WTC11 (cell line): ENCODE measurements around the gene EPM2A. TPM values are rescaled to one million over a fixed set of nuclear protein-coding genes. Genes with fewer than 3 reads are reported as not detected.

Source experiments
- ATAC-seq: fragments of 200-7000 bp; cut with Tn5 transposase; 2 replicates; pipeline ENCODE4 v1.10.0; 2021; ENCODE audit warnings: mild to moderate bottlenecking, moderate library complexity
- CTCF ChIA-PET: fragments of 300-600 bp; sonication (Branson Sonifier 250); formaldehyde crosslinking; loops from one replicate; lab custom pipeline; 2021; ENCODE audit warnings: antibody characterized with exemption; lab: Charles Lee
- POLR2A ChIA-PET: fragments of 350-600 bp; sonication (Branson Sonifier 250); formaldehyde crosslinking; loops from one replicate; lab custom pipeline; 2021; ENCODE audit warnings: antibody characterized with exemption; lab: Charles Lee
- DNase-seq: peaks from one replicate; pipeline ENCODE4 v3.0.0; 2021; ENCODE audit warnings: low spot score
- H3K27ac Mint-ChIP-seq: 2 replicates; pipeline ENCODE4 v1.8.0; 2021; ENCODE audit warnings: mixed read lengths
- H3K27me3 Mint-ChIP-seq: 2 replicates; pipeline ENCODE4 v1.8.0; 2021; ENCODE audit warnings: low read depth, mild to moderate bottlenecking, moderate library complexity, mixed read lengths
- H3K36me3 Mint-ChIP-seq: 2 replicates; pipeline ENCODE4 v1.8.0; 2021; ENCODE audit warnings: mixed read lengths
- H3K4me1 Mint-ChIP-seq: 2 replicates; pipeline ENCODE4 v1.8.0; 2022; ENCODE audit warnings: mixed read lengths
- H3K4me3 Mint-ChIP-seq: 2 replicates; pipeline ENCODE4 v1.8.0; 2021; ENCODE audit warnings: mild to moderate bottlenecking, moderate library complexity, mixed read lengths
- H3K9me3 Mint-ChIP-seq: 2 replicates; pipeline ENCODE4 v1.8.0; 2021; ENCODE audit warnings: mixed read lengths
- ESRRA ChIP-seq: sonication (generic); formaldehyde crosslinking; IDR thresholded peaks from 2 replicates; pipeline ENCODE4 v1.8.1; 2022; ENCODE audit warnings: mild to moderate bottlenecking, missing genetic modification reagents, borderline replicate concordance
- FOXJ3 ChIP-seq: sonication (generic); formaldehyde crosslinking; IDR thresholded peaks from 2 replicates; pipeline ENCODE4 v1.9.0; 2021; ENCODE audit warnings: missing genetic modification reagents, mild to moderate bottlenecking, borderline replicate concordance
- FOXK1 ChIP-seq: sonication (generic); formaldehyde crosslinking; IDR thresholded peaks from 2 replicates; pipeline ENCODE4 v1.8.0; 2022; ENCODE audit warnings: mild to moderate bottlenecking, moderate library complexity, missing genetic modification reagents
- KAT7 ChIP-seq: sonication (generic); formaldehyde crosslinking; IDR thresholded peaks from 2 replicates; pipeline ENCODE4 v1.8.1; 2023; ENCODE audit warnings: missing genetic modification reagents, mild to moderate bottlenecking, borderline replicate concordance
- NFE2L1 ChIP-seq: sonication (generic); formaldehyde crosslinking; IDR thresholded peaks from 2 replicates; pipeline ENCODE4 v1.8.1; 2023; ENCODE audit warnings: missing genetic modification reagents
- NR3C1 ChIP-seq: sonication (generic); formaldehyde crosslinking; conservative IDR thresholded peaks from 2 replicates; pipeline ENCODE4 v1.8.1; 2023; ENCODE audit warnings: low read depth, mild to moderate bottlenecking, missing genetic modification reagents
- OVOL2 ChIP-seq: fragments of 250-450 bp; sonication (Bioruptor Pico); IDR thresholded peaks from 2 replicates; pipeline ENCODE4 v1.9.0; 2021; ENCODE audit warnings: mild to moderate bottlenecking, borderline replicate concordance
- SMAD4 ChIP-seq: sonication (generic); formaldehyde crosslinking; IDR thresholded peaks from 2 replicates; pipeline ENCODE4 v1.8.0; 2022; ENCODE audit warnings: mild to moderate bottlenecking, missing genetic modification reagents
- SP1 ChIP-seq: sonication (generic); formaldehyde crosslinking; conservative IDR thresholded peaks from 2 replicates; pipeline ENCODE4 v1.8.1; 2022; ENCODE audit warnings: missing genetic modification reagents
- ZNF138 ChIP-seq: sonication (generic); formaldehyde crosslinking; conservative IDR thresholded peaks from 2 replicates; pipeline ENCODE4 v1.8.1; 2022; ENCODE audit warnings: mild to moderate bottlenecking, moderate library complexity, missing genetic modification reagents
- ZNF219 ChIP-seq: sonication (generic); formaldehyde crosslinking; IDR thresholded peaks from 2 replicates; pipeline ENCODE4 v1.8.0; 2023; ENCODE audit warnings: missing genetic modification reagents, mild to moderate bottlenecking, borderline replicate concordance
- ZNF396 ChIP-seq: fragments of 250-450 bp; sonication (Bioruptor Pico); IDR thresholded peaks from 2 replicates; pipeline ENCODE4 v1.8.0; 2021; ENCODE audit warnings: mild to moderate bottlenecking, moderate library complexity, borderline replicate concordance
- ZNF416 ChIP-seq: fragments of 250-450 bp; sonication (Bioruptor Pico); IDR thresholded peaks from 2 replicates; pipeline ENCODE4 v1.9.0; 2021; ENCODE audit warnings: mild to moderate bottlenecking, inconsistent platforms
- ZNF671 ChIP-seq: fragments of 250-450 bp; sonication (Bioruptor Pico); IDR thresholded peaks from 2 replicates; pipeline ENCODE4 v1.8.0; 2021; ENCODE audit warnings: mild to moderate bottlenecking
- total RNA-seq: library from RNA; stranded (reverse); gene quantifications from 3 replicates; pipeline ENCODE4 v1.2.3, GENCODE V29; 2021
- TF ChIP-seq, protein P1 (sequence below): sonication (generic); formaldehyde crosslinking; IDR thresholded peaks from 2 replicates; pipeline ENCODE4 v1.8.0; 2022; ENCODE audit warnings: mild to moderate bottlenecking, missing genetic modification reagents
- TF ChIP-seq, protein P2 (sequence below): sonication (generic); formaldehyde crosslinking; IDR thresholded peaks from 2 replicates; pipeline ENCODE4 v1.8.1; 2023; ENCODE audit warnings: mild to moderate bottlenecking, moderate library complexity, missing genetic modification reagents
- TF ChIP-seq, protein P3 (sequence below): sonication (generic); formaldehyde crosslinking; IDR thresholded peaks from 2 replicates; pipeline ENCODE4 v1.8.0; 2023; ENCODE audit warnings: mild to moderate bottlenecking, missing genetic modification reagents
- TF ChIP-seq, protein P4 (sequence below): sonication (generic); formaldehyde crosslinking; IDR thresholded peaks from 2 replicates; pipeline ENCODE4 v1.8.0; 2022; ENCODE audit warnings: mild to moderate bottlenecking, missing genetic modification reagents
- TF ChIP-seq, protein P5 (sequence below): sonication (generic); formaldehyde crosslinking; IDR thresholded peaks from 2 replicates; pipeline ENCODE4 v1.8.1; 2022; ENCODE audit warnings: low read depth, missing genetic modification reagents, borderline replicate concordance
- TF ChIP-seq, protein P6 (sequence below): sonication (generic); formaldehyde crosslinking; IDR thresholded peaks from 2 replicates; pipeline ENCODE4 v1.8.1; 2022; ENCODE audit warnings: mild to moderate bottlenecking, missing genetic modification reagents, moderate library complexity, borderline replicate concordance
- TF ChIP-seq, protein P7 (sequence below): sonication (generic); formaldehyde crosslinking; IDR thresholded peaks from 2 replicates; pipeline ENCODE4 v1.8.1; 2023; ENCODE audit warnings: mild to moderate bottlenecking, missing genetic modification reagents, moderate library complexity
- TF ChIP-seq, protein P8 (sequence below): fragments of 250-450 bp; sonication (Bioruptor Pico); conservative IDR thresholded peaks from 2 replicates; pipeline ENCODE4 v1.9.0; 2021; ENCODE audit warnings: mild to moderate bottlenecking
- TF ChIP-seq, protein P9 (sequence below): sonication (generic); formaldehyde crosslinking; IDR thresholded peaks from 2 replicates; pipeline ENCODE4 v1.8.0; 2023; ENCODE audit warnings: missing genetic modification reagents

The EPM2A gene
- total RNA-seq, 1 experiment from 2014 or later: 5.3 TPM

DNA sequence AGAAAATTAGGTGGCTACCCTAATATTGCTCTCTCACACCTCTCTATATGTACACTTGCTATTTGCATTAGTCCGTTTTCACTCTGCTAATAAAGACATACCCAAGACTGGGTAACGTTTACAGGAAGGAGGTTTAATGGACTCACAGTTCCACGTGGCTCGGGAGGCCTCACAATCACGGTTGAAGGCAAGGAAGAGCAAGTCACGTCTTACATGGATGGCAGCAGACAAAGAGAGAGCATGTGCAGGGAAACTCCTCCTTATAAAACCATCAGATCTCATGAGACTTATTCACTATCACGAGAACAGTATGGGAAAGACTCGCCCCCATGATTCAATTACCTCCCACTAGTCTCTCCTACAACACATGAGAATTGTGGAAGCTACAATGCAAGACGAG is 53.4 kb downstream of the EPM2A start:
- ATAC-seq (no peak), DNase-seq (no peak)
- no peaks in the 10 kb centered on the region; the same call in 1 of the 2 replicates for H3K27me3 Mint-ChIP-seq
- TF ChIP-seq OVOL2 (CRISPR knock-in tag) (no peak), SMAD4 (CRISPR knock-in tag) (no peak), FOXJ3 (no peak), FOXK1 (CRISPR knock-in tag) (no peak), KAT7 (no peak), ZNF416 (CRISPR knock-in tag) (no peak), ZNF671 (no peak), ZNF396 (no peak)
- TF ChIP-seq, protein P1, sequence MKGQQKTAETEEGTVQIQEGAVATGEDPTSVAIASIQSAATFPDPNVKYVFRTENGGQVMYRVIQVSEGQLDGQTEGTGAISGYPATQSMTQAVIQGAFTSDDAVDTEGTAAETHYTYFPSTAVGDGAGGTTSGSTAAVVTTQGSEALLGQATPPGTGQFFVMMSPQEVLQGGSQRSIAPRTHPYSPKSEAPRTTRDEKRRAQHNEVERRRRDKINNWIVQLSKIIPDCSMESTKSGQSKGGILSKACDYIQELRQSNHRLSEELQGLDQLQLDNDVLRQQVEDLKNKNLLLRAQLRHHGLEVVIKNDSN: no peak
- TF ChIP-seq, protein P2, sequence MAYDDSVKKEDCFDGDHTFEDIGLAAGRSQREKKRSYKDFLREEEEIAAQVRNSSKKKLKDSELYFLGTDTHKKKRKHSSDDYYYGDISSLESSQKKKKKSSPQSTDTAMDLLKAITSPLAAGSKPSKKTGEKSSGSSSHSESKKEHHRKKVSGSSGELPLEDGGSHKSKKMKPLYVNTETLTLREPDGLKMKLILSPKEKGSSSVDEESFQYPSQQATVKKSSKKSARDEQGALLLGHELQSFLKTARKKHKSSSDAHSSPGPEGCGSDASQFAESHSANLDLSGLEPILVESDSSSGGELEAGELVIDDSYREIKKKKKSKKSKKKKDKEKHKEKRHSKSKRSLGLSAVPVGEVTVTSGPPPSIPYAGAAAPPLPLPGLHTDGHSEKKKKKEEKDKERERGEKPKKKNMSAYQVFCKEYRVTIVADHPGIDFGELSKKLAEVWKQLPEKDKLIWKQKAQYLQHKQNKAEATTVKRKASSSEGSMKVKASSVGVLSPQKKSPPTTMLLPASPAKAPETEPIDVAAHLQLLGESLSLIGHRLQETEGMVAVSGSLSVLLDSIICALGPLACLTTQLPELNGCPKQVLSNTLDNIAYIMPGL (CRISPR knock-in tag): no peak
- TF ChIP-seq, protein P3, sequence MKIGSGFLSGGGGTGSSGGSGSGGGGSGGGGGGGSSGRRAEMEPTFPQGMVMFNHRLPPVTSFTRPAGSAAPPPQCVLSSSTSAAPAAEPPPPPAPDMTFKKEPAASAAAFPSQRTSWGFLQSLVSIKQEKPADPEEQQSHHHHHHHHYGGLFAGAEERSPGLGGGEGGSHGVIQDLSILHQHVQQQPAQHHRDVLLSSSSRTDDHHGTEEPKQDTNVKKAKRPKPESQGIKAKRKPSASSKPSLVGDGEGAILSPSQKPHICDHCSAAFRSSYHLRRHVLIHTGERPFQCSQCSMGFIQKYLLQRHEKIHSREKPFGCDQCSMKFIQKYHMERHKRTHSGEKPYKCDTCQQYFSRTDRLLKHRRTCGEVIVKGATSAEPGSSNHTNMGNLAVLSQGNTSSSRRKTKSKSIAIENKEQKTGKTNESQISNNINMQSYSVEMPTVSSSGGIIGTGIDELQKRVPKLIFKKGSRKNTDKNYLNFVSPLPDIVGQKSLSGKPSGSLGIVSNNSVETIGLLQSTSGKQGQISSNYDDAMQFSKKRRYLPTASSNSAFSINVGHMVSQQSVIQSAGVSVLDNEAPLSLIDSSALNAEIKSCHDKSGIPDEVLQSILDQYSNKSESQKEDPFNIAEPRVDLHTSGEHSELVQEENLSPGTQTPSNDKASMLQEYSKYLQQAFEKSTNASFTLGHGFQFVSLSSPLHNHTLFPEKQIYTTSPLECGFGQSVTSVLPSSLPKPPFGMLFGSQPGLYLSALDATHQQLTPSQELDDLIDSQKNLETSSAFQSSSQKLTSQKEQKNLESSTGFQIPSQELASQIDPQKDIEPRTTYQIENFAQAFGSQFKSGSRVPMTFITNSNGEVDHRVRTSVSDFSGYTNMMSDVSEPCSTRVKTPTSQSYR (CRISPR knock-in tag): no peak
- TF ChIP-seq, protein P4, sequence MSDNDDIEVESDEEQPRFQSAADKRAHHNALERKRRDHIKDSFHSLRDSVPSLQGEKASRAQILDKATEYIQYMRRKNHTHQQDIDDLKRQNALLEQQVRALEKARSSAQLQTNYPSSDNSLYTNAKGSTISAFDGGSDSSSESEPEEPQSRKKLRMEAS (CRISPR knock-in tag): no peak
- TF ChIP-seq, protein P5, sequence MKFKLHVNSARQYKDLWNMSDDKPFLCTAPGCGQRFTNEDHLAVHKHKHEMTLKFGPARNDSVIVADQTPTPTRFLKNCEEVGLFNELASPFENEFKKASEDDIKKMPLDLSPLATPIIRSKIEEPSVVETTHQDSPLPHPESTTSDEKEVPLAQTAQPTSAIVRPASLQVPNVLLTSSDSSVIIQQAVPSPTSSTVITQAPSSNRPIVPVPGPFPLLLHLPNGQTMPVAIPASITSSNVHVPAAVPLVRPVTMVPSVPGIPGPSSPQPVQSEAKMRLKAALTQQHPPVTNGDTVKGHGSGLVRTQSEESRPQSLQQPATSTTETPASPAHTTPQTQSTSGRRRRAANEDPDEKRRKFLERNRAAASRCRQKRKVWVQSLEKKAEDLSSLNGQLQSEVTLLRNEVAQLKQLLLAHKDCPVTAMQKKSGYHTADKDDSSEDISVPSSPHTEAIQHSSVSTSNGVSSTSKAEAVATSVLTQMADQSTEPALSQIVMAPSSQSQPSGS (CRISPR knock-in tag): no peak
- TF ChIP-seq, protein P6, sequence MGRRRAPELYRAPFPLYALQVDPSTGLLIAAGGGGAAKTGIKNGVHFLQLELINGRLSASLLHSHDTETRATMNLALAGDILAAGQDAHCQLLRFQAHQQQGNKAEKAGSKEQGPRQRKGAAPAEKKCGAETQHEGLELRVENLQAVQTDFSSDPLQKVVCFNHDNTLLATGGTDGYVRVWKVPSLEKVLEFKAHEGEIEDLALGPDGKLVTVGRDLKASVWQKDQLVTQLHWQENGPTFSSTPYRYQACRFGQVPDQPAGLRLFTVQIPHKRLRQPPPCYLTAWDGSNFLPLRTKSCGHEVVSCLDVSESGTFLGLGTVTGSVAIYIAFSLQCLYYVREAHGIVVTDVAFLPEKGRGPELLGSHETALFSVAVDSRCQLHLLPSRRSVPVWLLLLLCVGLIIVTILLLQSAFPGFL (CRISPR knock-in tag): no peak
- H3K9me3 Mint-ChIP-seq: peaks cover 34% of the 10 kb centered on the region
- CTCF ChIA-PET: no interaction called here
- POLR2A ChIA-PET: no interaction called here
- no peak overlapping the region for H3K27ac Mint-ChIP-seq
- H3K4me1 Mint-ChIP-seq: no peaks in the 10 kb centered on the region
- H3K4me3 Mint-ChIP-seq: no peak overlapping the region
- H3K36me3 Mint-ChIP-seq: peaks cover 27% of the 10 kb centered on the region

DNA sequence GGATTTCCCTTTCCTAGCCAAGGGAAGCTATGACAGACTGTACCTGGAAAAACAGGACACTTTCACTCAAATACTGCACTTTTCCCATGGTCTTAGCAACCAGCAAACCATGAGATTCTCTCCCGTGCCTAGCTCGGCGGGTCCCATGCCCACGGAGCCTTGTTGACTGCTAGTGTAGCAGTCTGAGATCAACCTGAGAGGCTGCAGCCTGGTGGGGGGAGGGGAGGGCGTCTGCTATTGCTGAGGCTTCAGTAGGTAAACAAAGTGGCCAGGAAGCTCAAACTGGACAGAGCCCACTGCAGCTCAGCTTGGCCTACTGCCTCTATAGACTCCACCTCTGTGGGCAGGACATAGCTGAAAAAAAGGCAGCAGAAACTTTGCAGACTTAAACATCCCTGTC is 61.8 kb downstream of the EPM2A start:
- peak; percentile 9 for DNase-seq
- ChIA-PET CTCF (no interaction called here), POLR2A (no interaction called here)
- H3K36me3 Mint-ChIP-seq: peaks cover 7% of the 10 kb centered on the region; the same call in 1 of the 2 replicates
- peaks cover 4% of the 10 kb centered on the region for H3K4me1 Mint-ChIP-seq
- H3K4me3 Mint-ChIP-seq: no peak overlapping the region
- ATAC-seq: no peak
- peaks cover 11% of the 10 kb centered on the region for H3K9me3 Mint-ChIP-seq
- no peak overlapping the region for H3K27ac Mint-ChIP-seq
- H3K27me3 Mint-ChIP-seq: no peaks in the 10 kb centered on the region
- TF ChIP-seq ZNF219 (CRISPR knock-in tag) (no peak), ESRRA (CRISPR knock-in tag) (no peak), NFE2L1 (no peak), ZNF138 (no peak), SMAD4 (CRISPR knock-in tag) (no peak), NR3C1 (CRISPR knock-in tag) (no peak), FOXK1 (CRISPR knock-in tag) (no peak), SP1 (CRISPR knock-in tag) (no peak)
- TF ChIP-seq, protein P7, sequence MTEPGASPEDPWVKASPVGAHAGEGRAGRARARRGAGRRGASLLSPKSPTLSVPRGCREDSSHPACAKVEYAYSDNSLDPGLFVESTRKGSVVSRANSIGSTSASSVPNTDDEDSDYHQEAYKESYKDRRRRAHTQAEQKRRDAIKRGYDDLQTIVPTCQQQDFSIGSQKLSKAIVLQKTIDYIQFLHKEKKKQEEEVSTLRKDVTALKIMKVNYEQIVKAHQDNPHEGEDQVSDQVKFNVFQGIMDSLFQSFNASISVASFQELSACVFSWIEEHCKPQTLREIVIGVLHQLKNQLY: no peak
- TF ChIP-seq, protein P4 (CRISPR knock-in tag): no peak
- TF ChIP-seq, protein P8, sequence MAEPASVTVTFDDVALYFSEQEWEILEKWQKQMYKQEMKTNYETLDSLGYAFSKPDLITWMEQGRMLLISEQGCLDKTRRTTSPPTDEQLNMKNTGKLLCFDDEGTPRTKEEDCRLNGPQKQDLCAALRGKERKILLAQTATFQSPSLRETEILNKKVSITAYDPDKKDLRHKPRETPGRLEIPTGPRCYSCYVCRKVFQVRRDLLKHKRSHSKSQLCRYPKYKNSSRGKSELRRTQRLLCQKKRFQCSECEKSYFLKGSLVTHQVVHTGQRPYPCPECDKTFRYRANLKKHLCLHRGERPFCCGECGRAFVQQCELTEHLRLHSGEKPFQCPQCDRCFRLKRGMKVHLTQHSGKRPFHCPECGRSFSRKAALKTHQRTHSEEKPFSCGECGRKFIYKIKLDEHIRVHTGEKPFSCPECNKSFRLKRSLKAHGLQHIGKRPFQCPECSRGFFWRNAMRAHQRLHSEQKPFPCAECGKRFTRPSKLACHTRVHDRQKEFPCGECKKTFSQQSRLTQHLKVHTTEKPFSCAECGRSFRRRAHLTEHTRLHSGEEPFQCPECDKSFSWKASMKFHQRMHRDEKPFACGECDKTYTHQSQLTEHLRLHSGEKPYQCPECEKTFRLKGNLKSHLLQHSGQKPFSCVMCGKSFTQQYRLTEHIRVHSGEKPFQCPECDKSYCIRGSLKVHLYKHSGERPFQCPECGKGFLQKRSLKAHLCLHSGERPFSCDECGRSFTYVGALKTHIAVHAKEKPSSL (CRISPR knock-in tag): no peak
- TF ChIP-seq, protein P9, sequence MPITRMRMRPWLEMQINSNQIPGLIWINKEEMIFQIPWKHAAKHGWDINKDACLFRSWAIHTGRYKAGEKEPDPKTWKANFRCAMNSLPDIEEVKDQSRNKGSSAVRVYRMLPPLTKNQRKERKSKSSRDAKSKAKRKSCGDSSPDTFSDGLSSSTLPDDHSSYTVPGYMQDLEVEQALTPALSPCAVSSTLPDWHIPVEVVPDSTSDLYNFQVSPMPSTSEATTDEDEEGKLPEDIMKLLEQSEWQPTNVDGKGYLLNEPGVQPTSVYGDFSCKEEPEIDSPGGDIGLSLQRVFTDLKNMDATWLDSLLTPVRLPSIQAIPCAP (CRISPR knock-in tag): no peak
